Measurements from ENCODE around the gene ST14. TPM values are rescaled to one million over a fixed set of nuclear protein-coding genes. Genes with fewer than 3 reads are reported as not detected.
"Not testable (repeated sequence)": the region's sequence is repeated elsewhere in the genome, so short reads cannot be mapped to it uniquely, and the experiment has no call there.

ST14 gene
- total RNA-seq, 3 donors from 2014 or later (not counting 1 experiment from before 2014, with no cell fraction given): 0.61 to 1.9 (median 1.0) TPM

DNA sequence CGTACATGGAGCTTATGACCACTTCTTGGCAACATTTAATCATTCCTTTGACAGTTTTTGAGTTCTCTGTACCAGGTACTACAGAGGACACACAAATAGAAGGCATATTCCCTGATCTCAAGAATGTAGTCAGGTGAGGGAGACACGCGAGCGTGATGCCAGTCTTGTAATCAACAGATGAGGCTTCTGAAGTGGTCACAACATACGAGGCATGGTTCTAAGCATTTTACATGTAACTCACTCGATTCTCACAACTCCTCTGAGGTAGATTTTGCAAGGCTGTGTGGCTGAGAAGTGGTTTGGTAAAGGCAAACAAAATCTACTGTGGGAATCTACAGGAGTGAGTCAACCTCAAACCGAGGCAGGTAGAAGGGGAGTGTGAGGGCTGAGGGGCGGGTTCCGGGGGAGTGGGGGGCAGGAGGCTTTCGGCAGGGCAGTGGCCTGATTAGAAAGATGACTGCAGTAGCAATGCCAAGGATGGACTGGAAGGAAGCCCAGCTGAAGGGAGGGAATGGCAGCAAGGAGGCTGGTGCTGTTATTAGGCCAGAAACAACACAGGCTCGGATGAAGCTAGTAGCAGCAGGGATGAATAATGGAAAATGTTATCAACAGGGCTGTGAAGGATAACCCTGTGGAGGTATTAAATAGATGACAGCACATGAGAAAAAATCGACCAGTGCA is 63.8 kb downstream of the ST14 start:
- Histone ChIP-seq H3K27me3 (ENCODE audit: control insufficient read depth, insufficient read depth, low read length) (no peaks in the 10 kb centered on the region), H3K4me1 (ENCODE audit: control insufficient read depth, insufficient read depth, low read length) (peaks cover 26% of the 10 kb centered on the region), H3K9me3 (ENCODE audit: control insufficient read depth, insufficient read depth, low read length) (no peaks in the 10 kb centered on the region), H3K36me3 (ENCODE audit: control insufficient read depth, insufficient read depth, low read length) (no peaks in the 10 kb centered on the region), H3K27ac (ENCODE audit: low read length) (peak overlapping the region; percentile 41), H3K4me3 (ENCODE audit: low read length) (no peak overlapping the region)
- ATAC-seq (peak; percentile 57 to 83 (median 77)), DNase-seq (peak in 1 of 2 donors; percentile 20)
- Mint-ChIP-seq H3K36me3 (no peaks in the 10 kb centered on the region), H3K9me3 (no peaks in the 10 kb centered on the region), H3K27ac (peak overlapping the region; percentile 84 to 87), H3K4me3 (peak overlapping the region; percentile 70), H3K27me3 (ENCODE audit: low read depth in 2 of 2) (no peaks in the 10 kb centered on the region), H3K4me1 (peaks cover 25 to 37% of the 10 kb centered on the region in 2 donors)
- 54% methylated on average over 12 of the region's 12 CpGs for WGBS (ENCODE audit: insufficient coverage)
- TF ChIP-seq CTCF (IDR thresholded peaks at IDR 0.05): no peak
- intact Hi-C loops (cut with micrococcal nuclease): no loop called here

- no peak overlapping the region for H3K4me3 ChIP-seq (ENCODE audit: low read length)
- H3K36me3 ChIP-seq (ENCODE audit: control insufficient read depth, insufficient read depth, low read length): peaks cover 7% of the 10 kb centered on the region
- DNase-seq (no peak), ATAC-seq (no peak)
- H3K27ac ChIP-seq (ENCODE audit: low read length): no peak overlapping the region
- H3K9me3 ChIP-seq (ENCODE audit: control insufficient read depth, insufficient read depth, low read length): no peaks in the 10 kb centered on the region
- WGBS (ENCODE audit: insufficient coverage): 90% methylated on average over 4 of the region's 4 CpGs
- Mint-ChIP-seq H3K4me3 (no peak overlapping the region), H3K4me1 (peaks cover 18 to 29% of the 10 kb centered on the region in 2 donors), H3K36me3 (no peaks in the 10 kb centered on the region), H3K27ac (no peak overlapping the region), H3K9me3 (no peaks in the 10 kb centered on the region), H3K27me3 (ENCODE audit: low read depth in 2 of 2) (no peaks in the 10 kb centered on the region)
- intact Hi-C loops (cut with micrococcal nuclease): no loop called here
- no peaks in the 10 kb centered on the region for H3K27me3 ChIP-seq (ENCODE audit: control insufficient read depth, insufficient read depth, low read length)
- peaks cover 18% of the 10 kb centered on the region for H3K4me1 ChIP-seq (ENCODE audit: control insufficient read depth, insufficient read depth, low read length)
- no peak for TF ChIP-seq CTCF (IDR thresholded peaks at IDR 0.05)
These were observed 67.8 kb downstream of the ST14 start for GRCh38 chr11:130227373-130227772.

DNA sequence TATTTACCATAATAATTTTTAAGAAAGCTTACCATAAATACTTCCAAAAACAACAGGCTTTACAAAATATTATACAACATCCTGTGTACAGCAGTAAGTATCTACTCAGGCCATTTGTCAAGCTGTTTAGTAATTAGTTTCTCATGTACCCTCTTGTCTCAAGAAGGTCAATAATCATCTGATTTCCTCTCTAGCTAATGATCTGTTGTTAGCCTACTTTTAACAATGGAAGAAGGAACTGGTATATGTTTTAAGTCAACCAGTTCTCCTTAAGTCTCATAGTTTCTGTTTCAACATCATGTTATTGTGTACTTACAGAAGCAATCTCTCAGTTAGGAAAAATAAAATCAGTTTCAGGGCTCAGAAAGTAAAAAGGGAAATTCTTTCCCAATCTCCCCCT is 73.9 kb downstream of the ST14 start:
- H3K36me3 Mint-ChIP-seq: peaks cover 15% of the 10 kb centered on the region
- intact Hi-C loops (cut with micrococcal nuclease): not testable (repeated sequence)

DNA sequence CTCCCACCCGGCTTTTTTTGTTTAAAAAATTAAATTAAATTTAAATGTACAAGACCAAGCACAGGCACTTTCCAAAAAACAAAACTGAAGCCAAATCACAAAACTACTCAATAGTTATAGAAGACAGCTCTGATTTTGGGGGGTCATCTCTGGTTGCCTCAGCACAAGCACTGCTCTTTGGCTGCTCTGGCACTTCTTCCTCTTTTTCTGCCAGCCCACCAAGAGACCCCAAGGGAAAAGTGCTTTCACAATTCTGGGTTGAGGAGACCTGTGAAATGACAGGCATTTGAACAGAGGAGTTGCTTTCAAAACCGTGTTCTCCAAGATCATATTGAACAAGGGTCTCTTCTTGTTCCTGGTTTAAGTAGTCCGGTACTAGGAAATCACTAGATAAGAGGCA is 74.3 kb downstream of the ST14 start:
- ATAC-seq; H3K27me3 Mint-ChIP-seq (ENCODE audit: low read depth in 2 of 2); H3K4me1 Mint-ChIP-seq; H3K27ac ChIP-seq (ENCODE audit: low read length); H3K4me3 Mint-ChIP-seq; H3K27me3 ChIP-seq (ENCODE audit: control insufficient read depth, insufficient read depth, low read length); intact Hi-C loops (cut with micrococcal nuclease); H3K4me3 ChIP-seq (ENCODE audit: low read length); H3K9me3 Mint-ChIP-seq; H3K4me1 ChIP-seq (ENCODE audit: control insufficient read depth, insufficient read depth, low read length); DNase-seq; H3K9me3 ChIP-seq (ENCODE audit: control insufficient read depth, insufficient read depth, low read length): not testable (repeated sequence)
- WGBS (ENCODE audit: insufficient coverage): no CpG with 5 or more reads among the region's 3 CpGs
- H3K36me3 ChIP-seq (ENCODE audit: control insufficient read depth, insufficient read depth, low read length): peaks cover 41% of the 10 kb centered on the region
- Mint-ChIP-seq H3K27ac (peak overlapping the region in 1 of 2 donors; percentile 47), H3K36me3 (peaks cover 15% of the 10 kb centered on the region)

More for the DNA sequence above, 73.9 kb downstream of the ST14 start:
- not testable (repeated sequence) for ATAC-seq; H3K4me1 Mint-ChIP-seq; H3K4me1 ChIP-seq (ENCODE audit: control insufficient read depth, insufficient read depth, low read length); H3K9me3 Mint-ChIP-seq; H3K27ac Mint-ChIP-seq; H3K9me3 ChIP-seq (ENCODE audit: control insufficient read depth, insufficient read depth, low read length); H3K27me3 ChIP-seq (ENCODE audit: control insufficient read depth, insufficient read depth, low read length); H3K4me3 Mint-ChIP-seq; DNase-seq; H3K4me3 ChIP-seq (ENCODE audit: low read length); H3K27me3 Mint-ChIP-seq (ENCODE audit: low read depth in 2 of 2); H3K27ac ChIP-seq (ENCODE audit: low read length)
- peaks cover 40% of the 10 kb centered on the region for H3K36me3 ChIP-seq (ENCODE audit: control insufficient read depth, insufficient read depth, low read length)

All from natural killer cell (primary cell).